ENCODE data around the gene STX5.
"Not testable (repeated sequence)": the region's sequence is repeated elsewhere in the genome, so short reads cannot be mapped to it uniquely, and the experiment has no call there.

Gene STX5

GRCh38 chr11:62830904-62831519, 839 bp downstream of the STX5 start:
- DNase-seq (ENCODE audit: low read depth in 2 of 2) = no peak

GRCh38 chr11:62828130-62828529, 3.7 kb downstream of the STX5 start:
- DNase-seq (ENCODE audit: low read depth in 2 of 2) = not testable (repeated sequence)

GRCh38 chr11:62823677-62824076, 8.2 kb downstream of the STX5 start:
- DNase-seq (ENCODE audit: low read depth in 2 of 2) = no peak

- DNase-seq (ENCODE audit: low read depth in 2 of 2) = no peak
Measured at GRCh38 chr11:62817129-62817528, 14.7 kb downstream of the STX5 start.

GRCh38 chr11:62816557-62816956, 15.3 kb downstream of the STX5 start:
- DNase-seq (ENCODE audit: low read depth in 2 of 2) = no peak

GRCh38 chr11:62811659-62812058, 20.2 kb downstream of the STX5 start:
- DNase-seq (ENCODE audit: low read depth in 2 of 2) = no peak

GRCh38 chr11:62810748-62811147, 21.1 kb downstream of the STX5 start:
- DNase-seq (ENCODE audit: low read depth in 2 of 2) = no peak

- DNase-seq (ENCODE audit: low read depth in 2 of 2) = no peak
Measured at GRCh38 chr11:62806611-62807121, 25.2 kb downstream of the STX5 start.

GRCh38 chr11:62805961-62806441, 25.9 kb downstream of the STX5 start:
- no peak for DNase-seq (ENCODE audit: low read depth in 2 of 2)

GRCh38 chr11:62805076-62805892, 26.6 kb downstream of the STX5 start, which contains the start of gene NXF1:
Gene NXF1, minus strand, starts transcription at chr11:62805440. Its CDS starts 84 bp downstream, at chr11:62805356.
- DNase-seq (ENCODE audit: low read depth in 2 of 2) = peak; percentile 92 to 95

- DNase-seq (ENCODE audit: low read depth in 2 of 2) = no peak
Measured at GRCh38 chr11:62804310-62805075, 27.4 kb downstream of the STX5 start.

- DNase-seq (ENCODE audit: low read depth in 2 of 2) = no peak
Measured at GRCh38 chr11:62801071-62801470, 30.8 kb downstream of the STX5 start.

- no peak for DNase-seq (ENCODE audit: low read depth in 2 of 2)
Measured at GRCh38 chr11:62799486-62799885, 32.4 kb downstream of the STX5 start.

GRCh38 chr11:62796281-62796680, 35.6 kb downstream of the STX5 start:
- DNase-seq (ENCODE audit: low read depth in 2 of 2) = no peak

- DNase-seq (ENCODE audit: low read depth in 2 of 2) = no peak
Measured at GRCh38 chr11:62794201-62794775, 37.6 kb downstream of the STX5 start.

GRCh38 chr11:62792202-62792575, 39.7 kb downstream of the STX5 start:
- no peak for DNase-seq (ENCODE audit: low read depth in 2 of 2)

GRCh38 chr11:62791501-62792201, 40.2 kb downstream of the STX5 start, which contains the start of gene TMEM223:
Gene TMEM223, minus strand, starts transcription at chr11:62792006. Its CDS starts 12 bp downstream, at chr11:62791994.
- peak; percentile 86 to 90 for DNase-seq (ENCODE audit: low read depth in 2 of 2)

- no peak for DNase-seq (ENCODE audit: low read depth in 2 of 2)
Measured at GRCh38 chr11:62789576-62789975, 42.3 kb downstream of the STX5 start.

- no peak for DNase-seq (ENCODE audit: low read depth in 2 of 2)
Measured at GRCh38 chr11:62788991-62789390, 42.9 kb downstream of the STX5 start.

GRCh38 chr11:62787005-62787759, 44.7 kb downstream of the STX5 start, which contains the start of gene TMEM179B:
Gene TMEM179B, plus strand, starts transcription at chr11:62787402. Its CDS starts 30 bp downstream, at chr11:62787432.
- DNase-seq (ENCODE audit: low read depth in 2 of 2) = peak; percentile 97 to 99
